OCI-LY1 (cell line): ENCODE results near the gene LRRC41.
"Not testable (repeated sequence)": the region's sequence is repeated elsewhere in the genome, so short reads cannot be mapped to it uniquely, and the experiment has no call there.

Experiments used
- H2AFZ ChIP-seq: fragments of 200-600 bp; sonication (generic), shearing (Covaris generic); 2 replicates; pipeline ENCODE4 v1.6.0; 2014; ENCODE audit warnings: antibody characterized with exemption, mild to moderate bottlenecking, low read length
- H3F3A ChIP-seq: fragments of 200-600 bp; sonication (generic), shearing (Covaris generic); 2 replicates; pipeline ENCODE4 v1.6.0; 2014; ENCODE audit warnings: mild to moderate bottlenecking, antibody characterized with exemption, low read length, moderate library complexity; ENCODE audit not compliant: insufficient read depth
- H3K27ac ChIP-seq: fragments of 200-600 bp; sonication (generic); 2 replicates; pipeline ENCODE4 v1.5.1; 2014; ENCODE audit warnings: low read length, mixed run types, mild to moderate bottlenecking, low read depth; ENCODE audit not compliant: poor library complexity, severe bottlenecking
- H3K27me3 ChIP-seq: fragments of 200-600 bp; sonication (generic); 2 replicates; pipeline ENCODE4 v1.6.0; 2014; ENCODE audit warnings: antibody characterized with exemption, mild to moderate bottlenecking, low read length, moderate library complexity; ENCODE audit not compliant: insufficient read depth
- H3K36me3 ChIP-seq: fragments of 200-600 bp; sonication (generic); 2 replicates; pipeline ENCODE4 v1.6.1; 2014; ENCODE audit warnings: mild to moderate bottlenecking, antibody characterized with exemption, low read length, moderate library complexity, mixed read lengths; ENCODE audit not compliant: insufficient read depth
- H3K4me1 ChIP-seq: fragments of 200-600 bp; sonication (generic); 2 replicates; pipeline ENCODE4 v1.5.1; 2014; ENCODE audit warnings: mild to moderate bottlenecking, low read length, moderate library complexity; ENCODE audit not compliant: insufficient read depth, severe bottlenecking
- H3K4me2 ChIP-seq: fragments of 200-600 bp; sonication (generic), shearing (Covaris generic); 2 replicates; pipeline ENCODE4 v1.6.1; 2014; ENCODE audit warnings: low read length
- H3K4me3 ChIP-seq: fragments of 200-600 bp; sonication (generic); 2 replicates; pipeline ENCODE4 v1.5.1; 2014; ENCODE audit warnings: low read length, low read depth, mild to moderate bottlenecking, mixed read lengths; ENCODE audit not compliant: poor library complexity, severe bottlenecking
- H3K79me2 ChIP-seq: fragments of 200-600 bp; shearing (Covaris generic); 2 replicates; pipeline ENCODE4 v1.6.1; 2016; ENCODE audit warnings: mixed run types, low read length, mixed read lengths; ENCODE audit not compliant: insufficient read depth
- H3K9ac ChIP-seq: fragments of 200-600 bp; sonication (generic), shearing (Covaris generic); 2 replicates; pipeline ENCODE4 v1.6.1; 2014; ENCODE audit warnings: mild to moderate bottlenecking, low read length, mixed read lengths
- H3K9me2 ChIP-seq: fragments of 200-600 bp; sonication (generic), shearing (Covaris generic); 2 replicates; pipeline ENCODE4 v1.6.1; 2014; ENCODE audit warnings: low read depth, mild to moderate bottlenecking, low read length, mixed read lengths
- H3K9me3 ChIP-seq: fragments of 200-600 bp; shearing (Covaris generic); 2 replicates; pipeline ENCODE4 v1.6.1; 2014; ENCODE audit warnings: low read length, mixed read lengths
- H4K20me1 ChIP-seq: fragments of 200-600 bp; sonication (generic), shearing (Covaris generic); 2 replicates; pipeline ENCODE4 v1.6.0; 2016; ENCODE audit warnings: mild to moderate bottlenecking, low read length; ENCODE audit not compliant: insufficient read depth
- EZH2 ChIP-seq: fragments of 200-600 bp; sonication (generic), shearing (Covaris generic); IDR thresholded peaks from 2 replicates; pipeline ENCODE4 v1.8.0; 2017; ENCODE audit warnings: borderline replicate concordance, mixed run types, mild to moderate bottlenecking, antibody characterized with exemption, low read length, moderate library complexity, mixed read lengths
- TF ChIP-seq, protein P1 (sequence below): fragments of 200-600 bp; sonication (generic), shearing (Covaris generic); IDR thresholded peaks from 2 replicates; pipeline ENCODE4 v1.5.1; 2017; ENCODE audit warnings: mild to moderate bottlenecking, antibody characterized with exemption, low read length, moderate library complexity, mixed read lengths

Gene LRRC41

DNA sequence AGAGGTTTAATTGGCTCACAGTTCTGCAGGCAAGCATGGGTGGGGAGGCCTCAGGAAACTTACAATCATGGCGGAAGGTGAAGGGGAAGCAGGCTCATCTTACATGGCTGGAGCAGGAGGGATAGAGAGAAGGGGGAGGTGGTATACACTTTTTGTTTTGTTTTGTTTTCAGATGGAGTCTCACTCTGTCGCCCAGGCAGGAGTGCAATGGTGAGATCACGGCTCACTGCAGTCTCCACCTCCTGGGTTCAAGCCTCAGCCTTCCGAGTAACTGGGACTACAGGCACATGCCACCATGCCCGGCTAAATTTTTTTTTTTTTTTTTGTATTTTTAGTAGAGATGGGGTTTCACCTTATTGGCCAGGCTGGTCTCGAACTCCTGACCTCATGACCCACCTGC is 18.8 kb upstream of the LRRC41 start:
- H3K79me2 ChIP-seq, H3K27ac ChIP-seq: not testable (repeated sequence)

DNA sequence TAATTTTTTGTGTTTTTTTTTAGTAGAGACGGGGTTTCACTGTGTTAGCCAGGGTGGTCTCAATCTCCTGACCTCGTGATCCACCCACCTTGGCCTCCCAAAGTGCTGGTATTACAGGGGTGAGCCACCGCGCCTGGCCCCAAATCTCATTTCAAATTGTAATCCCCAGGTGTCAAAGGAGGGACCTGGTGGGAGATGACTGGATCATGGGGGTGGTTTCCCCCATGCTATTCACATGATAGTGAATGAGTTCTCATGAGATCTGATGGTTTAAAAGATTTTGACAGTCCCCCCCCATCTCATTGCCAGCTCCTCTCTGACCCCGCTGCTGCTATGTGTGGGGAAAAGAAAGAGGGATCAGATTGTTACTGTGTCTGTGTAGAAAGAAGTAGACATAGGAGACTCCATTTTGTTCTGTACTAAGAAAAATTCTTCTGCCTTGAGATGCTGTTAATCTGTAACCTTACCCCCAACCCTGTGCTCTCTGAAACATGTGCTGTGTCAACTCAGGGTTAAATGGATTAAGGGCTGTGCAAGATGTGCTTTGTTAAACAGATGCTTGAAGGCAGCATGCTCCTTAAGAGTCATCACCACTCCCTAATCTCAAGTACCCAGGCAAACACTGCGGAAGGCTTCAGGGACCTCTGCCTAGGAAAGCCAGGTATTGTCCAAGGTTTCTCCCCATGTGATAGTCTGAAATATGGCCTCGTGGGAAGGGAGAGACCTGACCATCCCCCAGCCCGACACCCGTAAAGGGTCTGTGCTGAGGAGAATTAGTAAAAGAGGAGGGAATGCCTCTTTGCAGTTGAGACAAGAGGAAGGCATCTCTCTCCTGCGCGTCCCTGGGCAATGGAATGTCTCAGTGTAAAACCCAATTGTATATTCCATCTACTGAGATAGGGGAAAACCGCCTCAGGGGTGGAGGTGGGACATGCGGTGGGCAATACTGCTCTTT is 16.8 kb upstream of the LRRC41 start:
- H3K4me3 ChIP-seq, H2AFZ ChIP-seq, H3K27me3 ChIP-seq, H3K9me3 ChIP-seq, H3K27ac ChIP-seq, H3K4me1 ChIP-seq, H3K9me2 ChIP-seq, H3K4me2 ChIP-seq, H3F3A ChIP-seq, H3K9ac ChIP-seq, H3K79me2 ChIP-seq, H4K20me1 ChIP-seq: not testable (repeated sequence)
- peaks cover 25% of the 10 kb centered on the region for H3K36me3 ChIP-seq

More for the DNA sequence above, 18.8 kb upstream of the LRRC41 start:
- not testable (repeated sequence) for H3F3A ChIP-seq, H3K9ac ChIP-seq, H3K27me3 ChIP-seq, H2AFZ ChIP-seq, H3K4me1 ChIP-seq, H3K4me2 ChIP-seq, H3K9me2 ChIP-seq, H4K20me1 ChIP-seq, H3K4me3 ChIP-seq, H3K9me3 ChIP-seq
- peaks cover 11% of the 10 kb centered on the region for H3K36me3 ChIP-seq

GRCh38 chr1:46319301-46319700 is 15.9 kb upstream of the LRRC41 start:
- not testable (repeated sequence) for H3K9ac ChIP-seq, H3K4me1 ChIP-seq, H3K4me2 ChIP-seq, H3K9me3 ChIP-seq, H3K27me3 ChIP-seq, H3K27ac ChIP-seq, H4K20me1 ChIP-seq, H3K79me2 ChIP-seq, H3K9me2 ChIP-seq, H2AFZ ChIP-seq, H3K4me3 ChIP-seq, H3F3A ChIP-seq
- H3K36me3 ChIP-seq: peaks cover 29% of the 10 kb centered on the region

GRCh38 chr1:46317323-46317722 is 13.9 kb upstream of the LRRC41 start:
- Histone ChIP-seq H3F3A (no peaks in the 10 kb centered on the region), H2AFZ (no peak overlapping the region), H3K9ac (no peak overlapping the region), H3K9me3 (no peaks in the 10 kb centered on the region), H3K79me2 (no peaks in the 10 kb centered on the region), H4K20me1 (no peaks in the 10 kb centered on the region), H3K4me3 (no peak overlapping the region), H3K27me3 (no peaks in the 10 kb centered on the region), H3K9me2 (no peaks in the 10 kb centered on the region), H3K36me3 (peaks cover 49% of the 10 kb centered on the region), H3K27ac (no peak overlapping the region), H3K4me2 (no peak overlapping the region), H3K4me1 (peaks cover 6% of the 10 kb centered on the region)
- TF ChIP-seq, protein P1, sequence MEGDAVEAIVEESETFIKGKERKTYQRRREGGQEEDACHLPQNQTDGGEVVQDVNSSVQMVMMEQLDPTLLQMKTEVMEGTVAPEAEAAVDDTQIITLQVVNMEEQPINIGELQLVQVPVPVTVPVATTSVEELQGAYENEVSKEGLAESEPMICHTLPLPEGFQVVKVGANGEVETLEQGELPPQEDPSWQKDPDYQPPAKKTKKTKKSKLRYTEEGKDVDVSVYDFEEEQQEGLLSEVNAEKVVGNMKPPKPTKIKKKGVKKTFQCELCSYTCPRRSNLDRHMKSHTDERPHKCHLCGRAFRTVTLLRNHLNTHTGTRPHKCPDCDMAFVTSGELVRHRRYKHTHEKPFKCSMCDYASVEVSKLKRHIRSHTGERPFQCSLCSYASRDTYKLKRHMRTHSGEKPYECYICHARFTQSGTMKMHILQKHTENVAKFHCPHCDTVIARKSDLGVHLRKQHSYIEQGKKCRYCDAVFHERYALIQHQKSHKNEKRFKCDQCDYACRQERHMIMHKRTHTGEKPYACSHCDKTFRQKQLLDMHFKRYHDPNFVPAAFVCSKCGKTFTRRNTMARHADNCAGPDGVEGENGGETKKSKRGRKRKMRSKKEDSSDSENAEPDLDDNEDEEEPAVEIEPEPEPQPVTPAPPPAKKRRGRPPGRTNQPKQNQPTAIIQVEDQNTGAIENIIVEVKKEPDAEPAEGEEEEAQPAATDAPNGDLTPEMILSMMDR: no peak
- no peak for TF ChIP-seq EZH2
